CD4-positive, alpha-beta T cell treated with Interleukin-1 beta for 1 hour (primary cell): ENCODE data around the gene TK2.
A peak's percentile ranks its signal among the peaks of the same experiment; 100 is the strongest.
"Not testable (repeated sequence)": the region's sequence is repeated elsewhere in the genome, so short reads cannot be mapped to it uniquely, and the experiment has no call there.

ENCODE experiments used
- DNase-seq, 2 donors: peaks; one replicate each; pipeline ENCODE4 v3.0.0-alpha.2; 2020 to 2022

TK2 gene

DNA sequence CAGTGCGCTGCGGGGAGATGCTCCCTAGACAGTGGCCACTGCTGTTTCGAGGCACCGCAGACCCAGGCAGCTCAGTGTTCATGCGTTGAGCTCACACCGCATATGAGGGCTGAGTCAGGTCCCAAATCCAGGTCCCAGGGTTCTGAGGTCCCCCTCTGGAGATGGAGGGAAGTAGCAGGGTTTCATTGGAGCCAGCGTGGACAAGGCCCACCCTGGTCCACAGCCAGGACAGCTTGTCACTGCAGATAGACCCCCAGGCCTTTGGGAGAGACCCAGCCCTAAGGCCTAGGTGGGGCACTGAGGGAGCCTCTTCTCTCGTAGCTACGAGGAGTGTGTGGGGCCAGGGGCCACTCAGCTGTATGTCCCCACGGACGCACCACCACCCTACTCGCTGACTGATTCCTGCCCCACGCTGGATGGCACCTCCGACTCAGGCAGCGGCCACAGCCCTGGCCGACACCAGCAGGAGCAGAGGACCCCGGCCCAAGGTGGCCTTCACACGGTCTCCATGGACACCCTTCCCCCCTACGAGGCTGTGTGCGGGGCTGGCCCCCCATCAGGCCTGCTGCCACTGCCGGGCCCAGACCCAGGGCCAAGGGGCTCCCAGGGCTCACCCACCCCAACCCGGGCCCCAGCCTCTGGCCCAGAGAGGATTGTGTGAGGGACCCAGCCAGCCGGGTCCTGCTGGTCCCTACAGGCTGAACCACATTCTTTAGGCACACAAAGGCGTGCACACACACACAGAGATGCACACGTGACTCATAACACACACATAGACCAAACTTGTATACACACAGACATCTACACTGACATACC lies 69.4 kb downstream of the TK2 start:
- no peak for DNase-seq

DNA sequence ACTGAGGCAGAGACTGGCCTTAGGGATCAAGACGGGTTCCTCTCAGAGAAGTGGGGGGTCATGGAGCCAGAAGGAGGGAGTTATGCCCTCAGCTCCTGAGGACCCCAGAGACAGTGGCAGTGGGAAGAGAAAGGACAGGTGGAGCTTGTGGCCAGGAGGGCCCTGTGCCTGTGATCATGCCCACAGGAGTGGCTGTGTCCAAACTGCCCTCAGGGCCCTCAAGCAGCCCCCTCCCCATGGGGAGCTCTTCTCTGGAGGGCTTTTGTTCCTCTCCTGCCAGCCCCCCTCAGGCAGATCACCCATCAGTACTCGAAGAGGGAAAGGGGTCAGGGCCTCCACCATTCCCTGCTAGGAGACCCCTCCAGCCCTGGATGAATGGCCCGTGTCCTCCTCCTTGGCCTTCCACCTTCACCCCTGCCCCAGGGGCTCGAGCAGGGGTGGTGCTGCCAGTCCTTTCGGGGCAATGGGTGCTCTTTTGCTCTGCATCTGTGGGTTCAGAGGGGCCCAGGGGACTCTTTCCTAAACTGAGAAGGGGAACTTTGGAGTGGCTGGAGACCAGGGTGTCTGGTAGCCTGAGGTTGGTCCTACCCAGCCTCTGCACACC lies 70.2 kb downstream of the TK2 start:
- DNase-seq = no peak

DNA sequence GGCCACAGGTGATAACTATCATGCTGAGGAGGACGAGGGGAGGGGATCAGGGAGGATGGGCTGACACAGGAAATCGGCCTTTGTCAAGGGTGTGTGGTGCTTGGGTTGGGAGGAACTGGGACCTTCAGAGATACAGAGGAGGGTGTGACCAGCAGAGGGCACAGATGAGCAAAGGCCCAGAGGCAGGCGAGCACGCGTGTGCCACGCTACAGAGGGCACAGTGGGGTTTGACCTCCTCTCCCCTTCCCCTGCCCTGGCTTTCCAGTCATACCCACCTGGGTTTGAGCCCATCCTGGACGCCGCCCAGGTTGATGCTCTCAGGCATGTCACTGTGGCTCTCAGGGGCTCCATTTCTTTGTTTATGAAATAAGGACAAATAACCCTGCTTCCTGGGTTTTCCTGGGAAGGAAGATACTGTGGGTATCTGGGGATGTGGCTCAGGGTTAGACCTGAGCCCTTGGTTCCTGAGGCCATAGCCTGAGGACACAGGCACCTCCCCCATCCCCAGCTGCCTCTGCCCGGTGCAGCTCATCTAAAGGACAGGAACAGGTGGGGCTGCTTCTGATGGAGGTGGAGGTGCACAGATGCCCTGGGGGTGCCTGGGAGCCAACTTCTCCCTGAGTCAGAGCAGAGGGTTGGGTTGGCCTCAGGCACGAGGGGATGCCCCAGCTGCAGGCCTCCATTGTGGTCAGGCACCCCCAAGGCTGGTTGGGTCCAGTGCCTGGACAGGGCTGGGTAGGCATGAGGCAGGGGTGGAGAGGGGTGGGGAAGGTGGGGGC lies 71.0 kb downstream of the TK2 start:
- peak; percentile 80 to 83 for DNase-seq

DNA sequence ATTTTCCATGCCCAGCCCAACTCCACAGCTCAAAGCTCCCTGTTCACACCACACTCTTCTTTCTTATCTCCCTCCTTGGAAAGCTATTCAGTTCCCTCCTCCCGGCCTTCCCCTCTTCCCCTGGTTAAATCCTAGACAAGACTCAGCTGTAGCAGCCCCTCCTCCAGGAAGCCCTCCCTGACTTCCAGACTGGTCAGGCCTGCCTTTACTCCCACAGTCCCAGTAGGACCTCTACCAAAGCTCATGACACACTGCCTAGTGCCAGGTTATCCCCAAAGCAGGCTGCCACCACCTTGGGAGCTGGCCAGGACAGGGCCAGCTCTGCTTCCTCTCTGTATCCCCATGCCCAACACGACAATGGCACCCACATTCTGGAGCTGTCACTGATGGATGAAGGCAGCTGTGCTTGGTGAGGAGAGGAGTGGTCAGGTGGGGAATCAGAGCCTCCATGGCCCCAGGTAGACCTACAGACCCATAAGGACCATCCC lies 72.8 kb downstream of the TK2 start:
- DNase-seq = no peak

DNA sequence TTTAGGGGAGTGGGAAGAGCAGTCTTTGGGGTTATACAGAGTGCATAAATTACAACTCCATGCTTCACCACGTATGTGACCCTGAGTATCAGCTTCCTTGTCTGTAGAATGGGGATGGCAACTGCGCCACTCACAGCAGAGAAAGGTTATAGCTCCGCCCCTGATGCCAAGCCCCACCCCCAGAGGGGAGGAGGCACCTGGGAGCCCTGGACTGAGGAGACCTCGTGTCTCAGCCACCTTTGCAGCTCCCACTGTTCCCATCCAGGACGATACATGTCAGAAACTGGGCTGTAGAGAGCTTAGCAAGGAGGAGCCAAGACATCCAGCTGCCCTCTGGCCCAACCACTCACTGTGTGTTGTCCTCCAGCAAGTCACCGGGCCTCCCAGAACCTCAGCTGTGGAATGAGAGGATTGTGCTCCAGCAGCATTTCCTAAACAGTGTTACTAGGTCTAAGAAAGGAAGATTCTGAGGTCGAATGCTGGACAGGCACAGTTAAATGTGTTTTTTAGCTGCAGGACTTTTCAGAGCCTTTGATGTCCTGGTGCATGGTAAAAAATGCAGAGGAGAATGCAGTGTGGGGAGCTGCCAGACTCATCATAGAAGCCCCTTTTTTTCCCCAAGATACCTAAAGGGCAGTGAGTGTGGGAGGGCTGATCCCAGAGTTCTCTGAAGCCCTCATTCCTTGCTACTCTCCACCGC lies 73.4 kb downstream of the TK2 start:
- DNase-seq = peak; percentile 39 to 51

DNA sequence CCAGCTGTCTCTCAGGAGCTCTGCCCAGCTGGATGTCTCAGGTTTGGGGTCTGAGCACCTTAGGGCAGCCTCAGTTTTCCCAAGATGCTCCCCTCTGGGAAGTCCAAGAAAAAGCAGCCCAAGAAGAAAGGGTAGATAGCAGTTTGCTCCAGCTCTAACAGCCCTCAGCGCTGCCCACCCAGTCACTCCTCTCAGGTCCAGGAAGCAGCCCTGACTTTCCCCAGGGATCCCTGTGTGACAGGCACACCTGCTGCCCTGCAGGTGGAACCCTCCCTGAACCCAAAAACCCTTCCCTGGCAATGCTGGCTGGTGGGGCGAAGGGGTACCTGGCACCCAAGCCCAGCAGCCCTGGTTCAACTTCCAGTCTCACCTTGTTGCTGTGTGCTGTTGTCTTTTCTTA lies 74.7 kb downstream of the TK2 start:
- no peak for DNase-seq

DNA sequence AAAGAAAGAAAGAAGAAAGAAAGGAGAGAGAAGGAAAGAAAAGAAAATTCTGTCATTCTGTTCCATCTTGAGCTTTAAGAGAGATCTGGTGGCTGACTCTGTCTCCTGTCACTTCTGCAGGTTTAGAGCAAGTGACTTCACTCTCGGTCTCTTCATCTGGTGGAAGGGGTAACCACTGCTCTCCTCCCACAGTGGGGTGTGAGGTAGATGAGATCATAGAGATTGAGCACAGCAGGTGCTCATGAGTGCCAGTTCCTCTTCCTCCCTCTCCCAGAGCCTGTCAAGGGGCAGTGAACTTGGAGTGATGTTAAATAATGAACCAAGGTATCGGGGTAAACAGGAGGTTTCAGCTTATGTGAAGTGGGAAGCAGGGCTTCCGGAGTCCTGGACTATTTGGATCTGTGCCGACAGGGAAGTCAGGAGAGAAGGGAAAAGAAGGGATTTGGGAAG lies 75.1 kb downstream of the TK2 start:
- DNase-seq = peak; percentile 65 to 70

DNA sequence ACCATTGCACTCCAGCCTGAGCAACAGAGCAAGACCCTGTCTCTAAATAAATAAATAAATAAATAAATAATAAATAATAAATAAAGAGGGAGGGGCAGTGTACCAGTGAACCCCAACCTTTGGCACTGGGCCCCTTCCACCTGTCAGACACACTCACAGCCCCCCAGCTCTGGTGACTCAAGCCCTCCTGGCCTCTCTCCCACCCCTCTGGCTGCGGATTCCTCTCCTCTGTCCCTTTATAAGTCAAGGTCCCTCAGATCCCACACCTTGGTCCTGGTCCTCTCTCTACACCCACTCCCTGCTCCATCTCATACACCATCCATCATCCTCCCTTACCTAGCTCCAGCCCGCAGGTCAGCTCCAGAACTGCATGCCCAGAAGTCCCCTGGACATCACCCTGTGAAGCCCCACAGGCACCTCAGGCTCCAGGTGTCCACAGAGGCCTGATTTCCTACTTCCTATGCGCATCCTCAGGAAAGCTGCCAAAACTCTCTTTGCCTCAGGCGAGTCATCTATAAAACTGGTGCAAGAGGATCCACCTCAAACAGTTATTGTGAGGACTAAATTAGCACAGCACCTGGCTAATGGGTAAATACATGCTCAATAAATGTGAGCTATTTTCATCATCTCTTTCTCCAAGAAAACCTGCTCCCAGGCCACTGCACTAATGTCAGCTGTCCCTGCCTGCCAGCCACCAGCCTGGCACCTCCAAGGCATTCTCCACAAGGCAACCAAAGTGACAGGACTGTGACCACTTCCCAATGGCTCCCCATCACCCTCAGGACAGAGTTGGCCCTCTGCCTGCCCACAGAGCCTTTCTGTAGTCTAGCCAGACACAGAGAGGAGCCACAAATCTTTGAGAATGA lies 76.0 kb downstream of the TK2 start:
- DNase-seq = no peak

DNA sequence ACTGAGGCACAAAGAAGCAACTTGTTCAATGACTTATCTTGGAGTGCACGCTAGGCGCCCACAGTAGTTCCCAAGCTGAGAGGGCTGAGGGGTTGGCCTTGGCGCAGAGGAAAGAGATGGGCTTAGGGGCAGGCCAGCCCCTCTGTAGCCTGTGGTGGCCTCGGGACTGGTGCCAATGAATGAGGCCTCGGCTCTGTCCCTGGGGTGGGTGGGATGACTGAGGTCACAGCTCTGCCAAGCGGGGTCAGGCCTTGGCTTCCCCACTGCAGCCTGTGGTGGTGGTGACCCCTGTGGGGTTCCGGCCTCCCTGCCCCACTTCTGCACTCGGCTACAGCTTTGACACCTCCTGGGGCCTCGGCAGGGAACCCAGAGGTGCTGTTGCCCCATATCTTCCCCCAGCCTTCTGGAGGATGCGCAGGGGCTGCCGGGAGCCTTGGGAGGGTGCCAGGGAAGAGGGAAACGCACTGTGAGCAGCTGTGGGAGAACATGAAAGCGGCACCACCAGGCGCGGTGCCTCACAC lies 76.8 kb downstream of the TK2 start:
- DNase-seq = no peak

DNA sequence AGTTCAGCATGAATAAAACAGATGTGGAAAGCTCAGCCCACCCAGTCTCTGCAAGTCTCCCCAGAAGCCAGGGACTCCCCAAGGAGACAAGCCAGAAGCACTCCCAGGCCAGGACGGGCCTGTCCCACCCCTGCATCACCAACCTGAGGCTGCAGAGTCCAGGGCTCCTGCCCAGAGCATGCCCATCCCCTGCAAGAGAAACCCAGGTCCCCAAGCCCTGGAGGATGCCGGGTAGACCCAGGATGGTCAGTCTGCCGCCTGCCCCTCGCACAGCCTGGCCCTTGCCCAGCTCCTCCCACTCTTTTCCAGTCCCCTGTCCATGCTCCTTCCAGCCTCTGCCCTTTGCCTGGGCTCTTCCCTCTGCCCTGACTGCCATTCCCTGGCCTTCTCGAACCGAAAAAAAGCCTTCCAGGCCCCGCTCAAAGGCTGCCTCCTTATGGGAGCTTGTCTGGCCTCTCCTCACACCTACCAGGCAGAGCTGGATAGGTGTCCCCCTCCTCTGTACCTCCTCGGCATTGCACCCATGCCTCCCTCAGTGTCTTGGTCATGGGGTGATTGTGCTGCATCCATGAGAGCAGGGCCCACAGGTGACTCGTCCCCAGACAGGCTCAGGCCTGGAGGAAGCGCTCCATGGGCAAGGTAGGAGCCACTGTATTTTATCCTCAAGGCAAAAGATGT lies 78.1 kb downstream of the TK2 start:
- no peak for DNase-seq

DNA sequence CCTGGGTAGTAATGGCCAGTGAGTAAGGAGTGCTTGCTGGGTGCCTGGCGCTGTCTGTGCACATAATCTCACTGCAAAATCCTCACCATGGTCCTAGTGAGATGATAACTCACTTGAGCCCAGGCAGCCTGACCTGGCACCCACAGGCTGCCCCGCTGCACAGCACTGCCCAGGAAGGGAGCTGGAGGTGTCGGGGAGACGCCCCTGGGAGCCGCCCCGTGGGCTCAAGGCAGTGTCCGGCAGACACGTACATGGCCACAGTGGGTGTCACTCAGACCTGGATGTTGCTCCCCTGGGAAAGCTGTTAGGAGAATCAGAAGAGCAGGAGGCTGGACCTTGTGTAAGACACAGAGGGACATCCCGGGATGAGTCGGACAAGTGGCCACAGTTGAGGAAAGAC lies 78.7 kb downstream of the TK2 start:
- DNase-seq = no peak

DNA sequence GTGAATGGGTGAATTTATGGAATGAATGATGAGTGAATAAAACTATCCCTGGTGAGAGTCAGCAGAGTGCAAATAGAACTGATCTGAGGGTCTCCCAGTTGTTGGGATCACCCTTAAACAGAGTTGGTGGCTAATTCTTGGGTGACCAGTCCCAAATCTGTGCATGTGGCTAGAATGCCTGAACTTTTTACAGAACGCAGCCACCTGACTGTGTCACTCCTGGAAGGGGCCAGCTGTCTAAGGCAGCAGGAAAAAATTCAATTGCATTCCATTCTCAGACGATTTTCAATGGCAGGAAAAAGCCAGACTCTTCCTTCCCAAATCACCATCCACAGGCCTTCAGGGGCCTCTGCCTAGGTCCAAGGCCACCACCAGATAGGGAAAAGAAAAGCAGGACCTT lies 79.4 kb downstream of the TK2 start:
- DNase-seq = no peak

DNA sequence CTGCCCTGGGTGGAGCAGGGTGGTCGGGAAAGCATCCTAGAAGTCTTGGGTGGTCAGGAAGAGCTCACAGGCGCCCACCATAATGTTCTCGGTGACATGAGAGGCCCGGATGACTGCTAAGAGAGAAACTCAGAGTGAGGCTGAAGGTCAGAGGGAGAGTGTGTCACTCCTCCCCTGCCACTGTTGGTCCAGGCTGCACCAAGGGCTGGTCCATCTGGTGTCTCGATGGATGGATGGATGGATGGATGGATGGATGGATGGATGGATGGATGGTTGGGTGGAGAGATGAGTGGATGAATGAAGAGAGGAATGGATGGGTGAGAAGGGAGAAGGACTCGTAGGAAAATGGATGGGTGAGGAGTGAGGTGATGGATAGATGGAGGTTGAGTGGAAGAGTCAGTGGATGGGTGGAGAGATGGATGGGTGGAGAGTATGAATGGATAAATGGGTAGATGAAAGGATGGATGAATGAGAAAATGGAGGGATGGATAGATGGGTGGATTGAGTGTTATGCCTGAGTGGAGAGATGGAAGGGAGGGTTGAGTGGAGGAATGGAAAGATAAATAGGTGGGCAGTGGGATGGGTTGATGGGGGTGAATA lies 79.9 kb downstream of the TK2 start:
- DNase-seq = no peak

DNA sequence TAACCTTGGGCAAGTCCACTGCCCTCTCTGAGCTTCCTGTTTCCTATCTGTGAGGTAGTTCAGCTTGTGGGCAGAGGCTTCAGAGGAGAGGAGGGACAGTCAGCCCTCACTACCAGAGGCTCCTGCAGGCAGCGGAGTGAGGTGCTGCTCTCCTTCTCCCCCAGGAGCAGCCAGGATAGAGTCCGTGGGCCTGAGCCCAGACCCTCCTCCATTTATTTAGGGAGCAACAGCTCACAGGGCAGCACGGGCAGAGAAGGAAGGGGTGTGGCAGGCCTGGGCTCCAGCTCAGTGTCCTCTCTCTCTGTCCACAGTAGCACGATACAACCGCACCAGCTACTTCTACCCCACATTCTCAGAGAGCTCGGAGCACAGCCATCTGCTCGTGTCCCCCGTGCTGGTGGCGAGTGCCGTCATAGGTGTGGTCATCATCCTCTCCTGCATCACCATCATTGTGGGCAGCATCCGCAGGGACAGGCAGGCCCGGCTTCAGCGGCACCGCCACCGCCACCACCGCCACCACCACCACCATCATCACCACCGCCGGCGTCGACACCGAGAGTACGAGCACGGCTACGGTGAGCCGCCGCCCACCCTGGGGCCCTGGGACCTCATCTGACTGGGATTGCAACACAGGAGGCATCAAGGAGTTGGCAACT lies 80.5 kb downstream of the TK2 start:
- no peak for DNase-seq

DNA sequence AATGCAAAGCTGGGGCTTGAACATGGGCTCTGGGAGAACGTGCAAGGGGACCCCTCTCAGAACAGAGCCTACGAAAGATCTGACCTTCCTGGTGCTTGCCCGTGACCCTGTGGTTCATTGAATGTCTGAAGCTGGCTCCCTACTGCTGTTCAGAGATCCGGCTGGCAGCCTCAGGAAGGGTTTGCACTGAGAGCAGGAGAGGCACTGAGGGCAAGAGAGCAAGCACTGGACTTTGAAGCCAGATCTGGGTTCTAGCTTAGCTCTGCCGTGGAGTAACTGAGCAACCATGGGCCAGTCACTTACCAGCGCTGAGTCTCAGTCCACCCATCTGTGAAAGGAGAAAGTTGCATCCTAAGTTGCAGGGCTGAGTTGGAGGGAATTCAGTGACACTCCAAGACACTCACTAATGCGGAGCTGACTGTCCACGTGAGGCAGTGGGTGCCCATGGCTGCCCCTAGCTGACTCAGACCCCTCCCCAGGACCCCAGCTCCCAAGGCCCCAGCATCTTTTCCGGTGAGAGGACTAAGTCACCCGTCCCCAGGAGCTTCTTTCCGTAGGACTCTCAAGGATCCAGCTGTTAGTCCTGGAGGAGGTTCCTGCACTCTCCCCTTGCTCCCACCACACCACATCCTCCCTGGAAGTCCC lies 81.5 kb downstream of the TK2 start:
- no peak for DNase-seq

DNA sequence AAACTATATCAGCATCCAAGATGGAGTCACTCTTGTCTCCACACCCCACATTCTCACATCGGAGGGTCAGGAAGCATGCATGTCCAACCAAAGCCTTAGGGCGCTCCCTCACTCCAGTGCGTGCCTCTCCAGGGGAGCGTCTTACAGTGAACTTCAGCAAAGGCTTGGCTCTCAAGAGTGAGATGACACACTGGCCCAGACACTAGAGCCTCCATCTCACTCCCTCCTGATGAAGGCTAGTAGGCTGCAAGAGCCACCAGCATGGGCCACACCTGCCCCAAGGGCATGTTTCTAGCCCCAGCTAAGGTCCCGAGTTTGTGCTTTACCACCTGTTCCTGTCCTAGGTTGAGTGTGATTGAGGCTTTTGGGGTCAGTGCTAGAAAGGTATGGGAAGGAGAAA lies 82.3 kb downstream of the TK2 start:
- no peak for DNase-seq

DNA sequence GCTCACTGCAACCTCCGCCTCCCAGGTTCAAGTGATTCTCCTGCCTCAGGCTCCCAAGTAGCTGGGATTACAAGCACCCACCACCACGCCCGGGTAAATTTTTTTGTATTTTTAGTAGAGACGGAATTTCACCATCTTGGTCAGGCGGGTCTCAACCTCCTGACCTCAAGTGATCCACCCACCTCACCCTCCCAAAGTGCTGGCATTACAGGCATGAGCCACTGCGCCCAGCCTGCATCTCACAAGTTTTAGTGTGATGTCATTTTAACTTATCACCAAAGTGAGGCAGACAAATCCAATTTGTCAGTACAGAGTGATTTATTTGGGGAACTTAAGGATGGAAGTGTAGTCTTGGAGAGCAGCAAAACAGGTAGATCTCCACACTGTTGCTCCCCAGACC lies 83.3 kb downstream of the TK2 start:
- DNase-seq = not testable (repeated sequence)

DNA sequence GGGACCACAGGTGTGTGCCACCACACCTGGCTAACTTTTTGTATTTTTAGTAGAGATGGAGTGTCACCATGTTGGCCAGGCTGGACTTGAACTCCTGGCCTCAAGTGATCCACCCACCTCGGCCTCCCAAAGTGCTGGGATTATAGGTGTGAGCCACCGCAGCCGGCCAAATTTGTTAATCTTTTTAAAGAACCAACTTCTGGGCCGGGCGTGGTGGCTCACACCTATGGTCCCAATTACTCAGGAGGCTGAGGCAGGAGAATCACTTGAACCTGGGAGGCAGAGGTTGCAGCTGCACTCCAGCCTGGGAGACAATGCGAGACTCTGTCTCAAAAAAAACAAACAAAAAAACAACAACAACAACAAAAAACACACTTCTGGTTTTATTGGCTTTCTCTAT lies 84.0 kb downstream of the TK2 start:
- DNase-seq = not testable (repeated sequence)

DNA sequence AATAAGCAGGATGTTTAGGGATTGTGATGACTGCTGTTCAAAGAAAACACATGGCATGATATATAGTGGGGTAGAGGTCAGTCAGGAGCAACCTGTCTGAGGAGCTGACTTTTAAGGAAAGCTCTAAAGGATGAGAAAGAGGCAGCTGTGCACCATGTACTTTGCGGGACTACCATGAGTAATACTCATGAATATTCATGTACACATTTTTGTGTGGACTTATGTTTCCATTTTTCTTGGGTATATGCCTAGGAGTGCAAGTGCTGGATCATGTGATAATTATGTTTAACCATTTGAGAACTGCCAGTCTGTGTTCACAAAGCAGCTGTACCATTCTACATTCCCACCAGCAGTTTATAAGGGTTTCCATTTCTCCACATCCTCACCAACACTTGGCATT lies 87.0 kb downstream of the TK2 start:
- no peak for DNase-seq

DNA sequence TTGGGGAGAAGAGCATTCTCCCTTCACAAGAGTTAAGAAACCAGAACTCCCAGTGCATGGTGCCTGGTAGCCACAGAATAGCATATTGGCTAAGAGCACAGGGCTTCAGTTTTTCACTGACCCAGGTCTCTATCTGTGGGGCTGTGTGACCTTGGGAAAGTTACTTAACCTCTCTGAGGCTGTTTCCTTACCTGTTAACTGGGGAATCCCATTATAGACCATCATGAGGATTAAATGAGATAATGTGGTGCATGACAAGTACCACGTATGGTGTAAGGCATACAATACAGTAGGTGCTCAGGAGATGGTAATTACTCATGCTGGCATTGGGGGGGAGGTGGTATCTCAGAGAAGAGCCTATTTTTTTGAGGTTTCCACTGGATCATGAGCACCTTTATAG lies 89.2 kb downstream of the TK2 start:
- DNase-seq = no peak
